Cardiac septum (tissue), 1 donor: ENCODE data around the gene KRTAP21-1. TPM values are rescaled to one million over a fixed set of nuclear protein-coding genes. Genes with fewer than 3 reads are reported as not detected.

Source experiments
- total RNA-seq: library from RNA; stranded (reverse); fragmentation: NEBNext Ultra II Directional; extraction: Animal tissue kit (Norgen Biotek cat#: 25700); gene quantifications from one replicate; pipeline ENCODE4 v1.2.1, GENCODE V29; 2021
- donor health status: DM: no; HTN: no; CAD: no.

Gene KRTAP21-1
- total RNA-seq, 1 donor from 2014 or later: not detected

Other genes starting within 250 kb of the KRTAP21-1 start
- gene KRTAP19-6, start 213.6 kb downstream of the KRTAP21-1 start, total RNA-seq: not detected
- not detected for gene KRTAP19-7, start 194.1 kb downstream of the KRTAP21-1 start, total RNA-seq
- gene KRTAP22-2, start 165.0 kb downstream of the KRTAP21-1 start, total RNA-seq: not detected
- gene KRTAP6-3, start 163.0 kb downstream of the KRTAP21-1 start, total RNA-seq: not detected
- not detected for gene KRTAP6-2, start 156.5 kb downstream of the KRTAP21-1 start, total RNA-seq
- not detected for gene KRTAP22-1, start 154.3 kb downstream of the KRTAP21-1 start, total RNA-seq
- not detected for gene KRTAP6-1, start 141.5 kb downstream of the KRTAP21-1 start, total RNA-seq
- gene KRTAP20-1, start 139.0 kb downstream of the KRTAP21-1 start, total RNA-seq: not detected
- not detected for gene KRTAP20-4, start 134.8 kb downstream of the KRTAP21-1 start, total RNA-seq
- gene KRTAP20-2, start 120.2 kb downstream of the KRTAP21-1 start, total RNA-seq: not detected
- gene KRTAP20-3, start 112.6 kb downstream of the KRTAP21-1 start, total RNA-seq: not detected
- not detected for gene KRTAP21-3, start 36.7 kb downstream of the KRTAP21-1 start, total RNA-seq
- not detected for gene KRTAP21-2, start 8.2 kb downstream of the KRTAP21-1 start, total RNA-seq
- not detected for gene KRTAP8-1, start 57.8 kb upstream of the KRTAP21-1 start, total RNA-seq
- gene KRTAP7-1, start 74.3 kb upstream of the KRTAP21-1 start, total RNA-seq: not detected
- gene KRTAP11-1, start 126.2 kb upstream of the KRTAP21-1 start, total RNA-seq: not detected